K562 (cell line): ENCODE results near the gene PIAS3. TPM values are rescaled to one million over a fixed set of nuclear protein-coding genes. Genes with fewer than 3 reads are reported as not detected.
A peak's percentile ranks its signal among the peaks of the same experiment; 100 is the strongest.

Source experiments
- CC2D1A ChIP-seq: fragments of 450-650 bp; IDR thresholded peaks from 2 replicates; pipeline ENCODE4 v1.6.1; 2017; ENCODE audit warnings: mild to moderate bottlenecking
- ELF1 ChIP-seq: fragments of 200-800 bp; sonication (Bioruptor generic); IDR thresholded peaks from 2 replicates; pipeline ENCODE4 v1.6.1; 2016; ENCODE audit warnings: missing genetic modification characterization, missing compliant biosample characterization
- FOXM1 ChIP-seq, 2 experiments: fragments of 450-650 bp in 1 of 2; sonication (generic) in 1 of 2; formaldehyde crosslinking in 1 of 2; IDR thresholded peaks; 2 replicates each; pipeline versions ENCODE4 v1.6.1 to v1.9.0; 2017 to 2022; ENCODE audit warnings: low read depth in 2 of 2, mild to moderate bottlenecking in 2 of 2, missing genetic modification reagents in 1 of 2, moderate library complexity in 1 of 2
- GABPB1 ChIP-seq: sonication (generic); formaldehyde crosslinking; IDR thresholded peaks from 2 replicates; pipeline ENCODE4 v1.8.0; 2022; ENCODE audit warnings: mild to moderate bottlenecking, missing genetic modification reagents
- GATA2 ChIP-seq: sonication (generic); formaldehyde crosslinking; IDR thresholded peaks from 2 replicates; pipeline ENCODE4 v1.4.0; 2020; ENCODE audit warnings: mild to moderate bottlenecking, missing genetic modification reagents
- HNRNPLL ChIP-seq: fragments of 200-400 bp; formaldehyde crosslinking; IDR thresholded peaks from 2 replicates; pipeline ENCODE4 v1.6.1; 2017; ENCODE audit warnings: low read length, low read depth, mild to moderate bottlenecking; ENCODE audit not compliant: poor library complexity, severe bottlenecking
- KDM4B ChIP-seq, 2 experiments: fragments of 450-650 bp in 1 of 2; sonication (generic) in 1 of 2; IDR thresholded peaks; 2 replicates each; pipeline ENCODE4 v1.6.1; 2016 to 2017; ENCODE audit warnings: borderline replicate concordance in 2 of 2, antibody characterized with exemption in 1 of 2, low read depth in 1 of 2, mild to moderate bottlenecking in 1 of 2
- MYBL2 ChIP-seq, 2 experiments: fragments of 450-650 bp in 1 of 2; sonication (generic) in 1 of 2; formaldehyde crosslinking in 1 of 2; IDR thresholded peaks; 2 replicates each; pipeline versions ENCODE4 v1.6.1 to v1.8.1; 2017 to 2022; ENCODE audit warnings: borderline replicate concordance in 1 of 2, inconsistent platforms in 1 of 2, low read depth in 1 of 2, mild to moderate bottlenecking in 1 of 2, missing genetic modification reagents in 1 of 2, moderate library complexity in 1 of 2
- NCOA2 ChIP-seq, 2 experiments: fragments of 450-650 bp; IDR thresholded peaks; 2 replicates each; pipeline ENCODE4 v1.6.1; 2018; ENCODE audit warnings: mild to moderate bottlenecking in 2 of 2, moderate library complexity in 1 of 2; ENCODE audit not compliant: partially characterized antibody in 2 of 2
- NEUROD1 ChIP-seq: fragments of 150-350 bp; IDR thresholded peaks from 2 replicates; pipeline ENCODE4 v1.6.1; 2014; ENCODE audit warnings: borderline replicate concordance, low read length, low read depth; ENCODE audit not compliant: partially characterized antibody
- NFIC ChIP-seq: fragments of 450-650 bp; IDR thresholded peaks from 2 replicates; pipeline ENCODE4 v1.6.1; 2017; ENCODE audit warnings: mild to moderate bottlenecking, inconsistent platforms
- NR2C2 ChIP-seq, 2 experiments: fragments of 200-800 bp in 1 of 2; sonication (Bioruptor generic) in 1 of 2; sonication (generic) in 1 of 2; formaldehyde crosslinking in 1 of 2; IDR thresholded peaks; 2 replicates each; pipeline versions ENCODE4 v1.6.1 to v1.8.0; 2016 to 2022; ENCODE audit warnings: mild to moderate bottlenecking in 1 of 2, missing compliant biosample characterization in 1 of 2, missing genetic modification characterization in 1 of 2, missing genetic modification reagents in 1 of 2
- POLR2A ChIP-seq: fragments of 450-650 bp; conservative IDR thresholded peaks from 2 replicates; pipeline ENCODE4 v1.6.1; 2016
- SP2 ChIP-seq: IDR thresholded peaks from 2 replicates; pipeline ENCODE4 v1.6.1; 2011; ENCODE audit warnings: mild to moderate bottlenecking, low read depth, low read length, moderate library complexity; ENCODE audit not compliant: poor library complexity, severe bottlenecking; ENCODE audit errors: extremely low read depth
- SUPT5H ChIP-seq: fragments of 450-650 bp; IDR thresholded peaks from 2 replicates; pipeline ENCODE4 v1.6.1; 2016
- U2AF1 ChIP-seq: fragments of 200-400 bp; formaldehyde crosslinking; optimal IDR thresholded peaks from 2 replicates; pipeline ENCODE3; 2017; ENCODE audit warnings: mild to moderate bottlenecking, low read depth, low read length, moderate library complexity
- YY1 ChIP-seq, 3 experiments: IDR thresholded peaks; 2 replicates each; pipeline ENCODE4 v1.6.1; 2011; ENCODE audit warnings: low read length in 2 of 3, mild to moderate bottlenecking in 2 of 3, moderate library complexity in 2 of 3, borderline replicate concordance in 1 of 3, control low read depth in 1 of 3, low read depth in 1 of 3; ENCODE audit not compliant: insufficient read depth in 3 of 3, insufficient replicate concordance in 2 of 3, control insufficient read depth in 1 of 3, insufficient read length in 1 of 3; ENCODE audit errors: extremely low read depth in 1 of 3
- ZBTB7A ChIP-seq: IDR thresholded peaks from 2 replicates; pipeline ENCODE4 v1.6.1; 2011; ENCODE audit warnings: low read depth, mild to moderate bottlenecking, low read length, moderate library complexity, borderline replicate concordance; ENCODE audit not compliant: control insufficient read depth
- ZNF75A ChIP-seq: fragments of 450-650 bp; formaldehyde crosslinking; IDR thresholded peaks from 2 replicates; pipeline ENCODE4 v1.4.0; 2020; ENCODE audit warnings: mild to moderate bottlenecking
- ZNF785 ChIP-seq: fragments of 250-450 bp; sonication (Bioruptor Pico); IDR thresholded peaks from 2 replicates; pipeline ENCODE4 v1.4.0; 2020; ENCODE audit warnings: mild to moderate bottlenecking
- polyA plus RNA-seq, 8 experiments: library from polyadenylated mRNA; depleted of rRNA in 4 of 8; stranded (reverse) in 5 of 8; unstranded in 3 of 8; fragments of >200 nt; fragmentation: Nextera tagmentation in 2 of 8; fragmentation: Illumina TruSeq in 1 of 8; extraction: Ambion mirVana in 2 of 8; extraction: Trizol in 1 of 8; gene quantifications; 2 replicates each; pipeline versions ENCODE4 v1.2.1 to v1.2.3, GENCODE V29; 2011 to 2014; ENCODE audit warnings: inconsistent platforms in 1 of 8, missing spikeins in 1 of 8
- total RNA-seq, 7 experiments: library from RNA; depleted of rRNA in 6 of 7; stranded (reverse); fragments of >200 nt in 6 of 7; fragmentation: Illumina TruSeq in 2 of 7; extraction: Trizol in 2 of 7; gene quantifications; 2 replicates each; pipeline versions ENCODE4 v1.2.1 to v1.2.3, GENCODE V29; 2011 to 2021; ENCODE audit warnings: low replicate concordance in 1 of 7
- TF ChIP-seq, protein P1 (sequence below), 2 experiments: IDR thresholded peaks; 2 replicates each; pipeline ENCODE4 v1.6.1; 2012; ENCODE audit warnings: improper control_type of control experiment in 2 of 2, low read depth in 2 of 2, low read length in 2 of 2, borderline replicate concordance in 1 of 2
- TF ChIP-seq, protein P2 (sequence below): sonication (generic); formaldehyde crosslinking; IDR thresholded peaks from 2 replicates; pipeline ENCODE4 v1.8.0; 2022; ENCODE audit warnings: mild to moderate bottlenecking, missing genetic modification reagents
- TF ChIP-seq, protein P3 (sequence below): fragments of 250-450 bp; sonication (Bioruptor Pico); IDR thresholded peaks from 2 replicates; pipeline ENCODE4 v1.9.0; 2021; ENCODE audit warnings: mild to moderate bottlenecking

Gene PIAS3
- total and polyA plus RNA-seq, 9 of the 15 experiments (the other 6 are each of a cell fraction or from before 2014, with no cell fraction given), result 1.1 to 25.6 (median 7.9) TPM

DNA sequence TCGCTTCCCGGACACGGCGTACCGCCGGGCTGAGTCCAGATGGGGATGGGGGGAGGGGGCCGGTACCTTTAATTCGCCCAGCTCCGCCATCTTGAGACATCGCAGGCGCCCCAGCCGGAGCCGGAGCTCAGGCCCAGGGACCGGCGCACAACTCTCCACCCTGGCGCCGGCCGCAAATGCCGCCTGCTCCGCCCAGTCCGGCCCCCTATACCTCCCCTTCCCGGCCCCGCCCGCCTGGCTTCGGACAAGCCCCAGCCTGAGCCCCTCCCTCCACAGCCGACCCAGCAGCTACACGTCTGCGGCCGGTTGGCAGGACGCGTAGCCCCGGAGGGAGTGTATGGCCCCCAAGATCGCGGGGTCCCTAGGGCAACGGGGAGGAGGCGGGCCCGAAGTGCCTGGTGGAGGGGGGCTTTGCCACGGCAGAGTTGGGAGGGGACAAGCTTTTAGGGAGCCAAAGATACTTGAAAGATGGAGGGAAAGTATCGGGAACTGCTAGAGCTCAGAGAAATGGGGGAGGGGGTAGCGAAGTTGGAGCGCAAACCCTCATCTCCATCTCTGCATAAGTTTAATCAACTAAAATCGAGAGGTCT is at the start of gene PIAS3 (continued):
- TF ChIP-seq ZBTB7A, result peak; percentile 87; the same call in 1 of the 2 replicates
- TF ChIP-seq MYBL2 (IDR thresholded peaks at IDR 0.05; ENCODE audit: low read depth), result no peak
- TF ChIP-seq MYBL2 (CRISPR knock-in tag; IDR thresholded peaks at IDR 0.05; ENCODE audit: borderline replicate concordance), result no peak
- TF ChIP-seq SP2, result no peak
- peak; percentile 67 for TF ChIP-seq POLR2A
- no peak for TF ChIP-seq GATA2 (CRISPR knock-in tag)
- TF ChIP-seq FOXM1 (IDR thresholded peaks at IDR 0.05; ENCODE audit: low read depth), result no peak; the same call in 1 of the 2 replicates
- TF ChIP-seq FOXM1 (CRISPR knock-in tag; IDR thresholded peaks at IDR 0.05; ENCODE audit: low read depth), result no peak
- TF ChIP-seq, protein P1, sequence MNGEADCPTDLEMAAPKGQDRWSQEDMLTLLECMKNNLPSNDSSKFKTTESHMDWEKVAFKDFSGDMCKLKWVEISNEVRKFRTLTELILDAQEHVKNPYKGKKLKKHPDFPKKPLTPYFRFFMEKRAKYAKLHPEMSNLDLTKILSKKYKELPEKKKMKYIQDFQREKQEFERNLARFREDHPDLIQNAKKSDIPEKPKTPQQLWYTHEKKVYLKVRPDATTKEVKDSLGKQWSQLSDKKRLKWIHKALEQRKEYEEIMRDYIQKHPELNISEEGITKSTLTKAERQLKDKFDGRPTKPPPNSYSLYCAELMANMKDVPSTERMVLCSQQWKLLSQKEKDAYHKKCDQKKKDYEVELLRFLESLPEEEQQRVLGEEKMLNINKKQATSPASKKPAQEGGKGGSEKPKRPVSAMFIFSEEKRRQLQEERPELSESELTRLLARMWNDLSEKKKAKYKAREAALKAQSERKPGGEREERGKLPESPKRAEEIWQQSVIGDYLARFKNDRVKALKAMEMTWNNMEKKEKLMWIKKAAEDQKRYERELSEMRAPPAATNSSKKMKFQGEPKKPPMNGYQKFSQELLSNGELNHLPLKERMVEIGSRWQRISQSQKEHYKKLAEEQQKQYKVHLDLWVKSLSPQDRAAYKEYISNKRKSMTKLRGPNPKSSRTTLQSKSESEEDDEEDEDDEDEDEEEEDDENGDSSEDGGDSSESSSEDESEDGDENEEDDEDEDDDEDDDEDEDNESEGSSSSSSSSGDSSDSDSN (IDR thresholded peaks at IDR 0.05; ENCODE audit: borderline replicate concordance in 1 of 2, low read depth in 2 of 2, low read length in 2 of 2), result peak in 1 of 2 experiments; percentile 36; a peak in 1 of 4 replicates
- no peak for TF ChIP-seq ZNF785 (CRISPR knock-in tag)
- no peak for TF ChIP-seq ELF1 (tag)
- TF ChIP-seq, protein P2, sequence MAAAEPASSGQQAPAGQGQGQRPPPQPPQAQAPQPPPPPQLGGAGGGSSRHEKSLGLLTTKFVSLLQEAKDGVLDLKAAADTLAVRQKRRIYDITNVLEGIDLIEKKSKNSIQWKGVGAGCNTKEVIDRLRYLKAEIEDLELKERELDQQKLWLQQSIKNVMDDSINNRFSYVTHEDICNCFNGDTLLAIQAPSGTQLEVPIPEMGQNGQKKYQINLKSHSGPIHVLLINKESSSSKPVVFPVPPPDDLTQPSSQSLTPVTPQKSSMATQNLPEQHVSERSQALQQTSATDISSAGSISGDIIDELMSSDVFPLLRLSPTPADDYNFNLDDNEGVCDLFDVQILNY, result no peak
- TF ChIP-seq NCOA2 (IDR thresholded peaks at IDR 0.05; ENCODE audit: partially characterized antibody in 2 of 2), result peak in 1 of 2 experiments; percentile 98
- TF ChIP-seq, protein P3, sequence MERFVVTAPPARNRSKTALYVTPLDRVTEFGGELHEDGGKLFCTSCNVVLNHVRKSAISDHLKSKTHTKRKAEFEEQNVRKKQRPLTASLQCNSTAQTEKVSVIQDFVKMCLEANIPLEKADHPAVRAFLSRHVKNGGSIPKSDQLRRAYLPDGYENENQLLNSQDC (CRISPR knock-in tag), result no peak
- TF ChIP-seq GABPB1 (CRISPR knock-in tag), result peak; percentile 67; the same call in 1 of the 2 replicates
- peak; percentile 71 to 97 (median 94) for TF ChIP-seq YY1 (IDR thresholded peaks at IDR 0.05; ENCODE audit: borderline replicate concordance in 1 of 3, control insufficient read depth in 1 of 3, extremely low read depth in 1 of 3, insufficient read depth in 3 of 3, insufficient read length in 1 of 3, insufficient replicate concordance in 2 of 3, low read depth in 1 of 3, low read length in 2 of 3)
- TF ChIP-seq U2AF1, result peak; percentile 58
- no peak for TF ChIP-seq NFIC
- TF ChIP-seq KDM4B (IDR thresholded peaks at IDR 0.05; ENCODE audit: borderline replicate concordance in 2 of 2, low read depth in 1 of 2), result no peak; a peak in 1 of 4 replicates
- no peak for TF ChIP-seq ZNF75A
- no peak for TF ChIP-seq NEUROD1
- TF ChIP-seq SUPT5H, result 0 out of 2 replicates have a peak, but pooled peaks have one; percentile 62
- 0 out of 2 replicates have a peak, but pooled peaks have one; percentile 16 for TF ChIP-seq NR2C2 (CRISPR knock-in tag; IDR thresholded peaks at IDR 0.05)
- TF ChIP-seq NR2C2 (tag; IDR thresholded peaks at IDR 0.05), result no peak
- TF ChIP-seq CC2D1A, result peak; percentile 18; the same call in 1 of the 2 replicates
- peak; percentile 79 for TF ChIP-seq HNRNPLL
